Measurements from ENCODE around the gene SLC30A2.

GRCh38 chr1:26070963-26071342 lies 25.0 kb upstream of the SLC30A2 start:
- TF ChIP-seq CTCF (IDR thresholded peaks at IDR 0.05) (no peak), POLR2A (IDR thresholded peaks at IDR 0.05) (no peak)
